ENCODE data around the gene LAMTOR1.
"Not testable (repeated sequence)": the region's sequence is repeated elsewhere in the genome, so short reads cannot be mapped to it uniquely, and the experiment has no call there.

Gene LAMTOR1

GRCh38 chr11:72102946-72103753 is at the start of gene LAMTOR1:
Gene LAMTOR1 (minus strand): TSS chr11:72103297. CDS start chr11:72103224, 73 bp downstream.
- DNase-seq (ENCODE audit: low read depth) = peak; percentile 99
- TF ChIP-seq CTCF (IDR thresholded peaks at IDR 0.05; ENCODE audit: insufficient read depth, low read depth, low read length, missing control alignments) = peak; percentile 27
- peak within 1 kb of the TSS; percentile 97 for H3K4me3 ChIP-seq (ENCODE audit: low read depth, low read length)

GRCh38 chr11:72150882-72151281 is 47.8 kb upstream of the LAMTOR1 start:
- no peak for TF ChIP-seq CTCF (IDR thresholded peaks at IDR 0.05; ENCODE audit: insufficient read depth, low read depth, low read length, missing control alignments)
- no peak overlapping the region for H3K4me3 ChIP-seq (ENCODE audit: low read depth, low read length)
- no peak for DNase-seq (ENCODE audit: low read depth)

GRCh38 chr11:72146625-72147024 is 43.5 kb upstream of the LAMTOR1 start:
- TF ChIP-seq CTCF (IDR thresholded peaks at IDR 0.05; ENCODE audit: insufficient read depth, low read depth, low read length, missing control alignments) = no peak
- DNase-seq (ENCODE audit: low read depth) = no peak
- no peak overlapping the region for H3K4me3 ChIP-seq (ENCODE audit: low read depth, low read length)

GRCh38 chr11:72144807-72145565 is 41.9 kb upstream of the LAMTOR1 start:
- H3K4me3 ChIP-seq (ENCODE audit: low read depth, low read length) = no peak overlapping the region
- DNase-seq (ENCODE audit: low read depth) = no peak
- no peak for TF ChIP-seq CTCF (IDR thresholded peaks at IDR 0.05; ENCODE audit: insufficient read depth, low read depth, low read length, missing control alignments)

GRCh38 chr11:72142543-72142942 is 39.4 kb upstream of the LAMTOR1 start:
- H3K4me3 ChIP-seq (ENCODE audit: low read depth, low read length); DNase-seq (ENCODE audit: low read depth): not testable (repeated sequence)

GRCh38 chr11:72142086-72142485 is 39.0 kb upstream of the LAMTOR1 start:
- not testable (repeated sequence) for H3K4me3 ChIP-seq (ENCODE audit: low read depth, low read length); DNase-seq (ENCODE audit: low read depth)

GRCh38 chr11:72141066-72141465 is 38.0 kb upstream of the LAMTOR1 start:
- no peak for DNase-seq (ENCODE audit: low read depth)
- H3K4me3 ChIP-seq (ENCODE audit: low read depth, low read length) = no peak overlapping the region
- no peak for TF ChIP-seq CTCF (IDR thresholded peaks at IDR 0.05; ENCODE audit: insufficient read depth, low read depth, low read length, missing control alignments)

Measured in GM12865 (cell line).